ENCODE data around the gene H2AZ1.
"Not testable (repeated sequence)": the region's sequence is repeated elsewhere in the genome, so short reads cannot be mapped to it uniquely, and the experiment has no call there.

Gene H2AZ1

GRCh38 chr4:99949999-99950912 is at the start of gene H2AZ1:
Gene H2AZ1, minus strand, starts transcription at chr4:99950275. Its CDS starts 105 bp downstream, at chr4:99950170.
- peak; percentile 99 for DNase-seq (ENCODE audit: low spot score)

GRCh38 chr4:99998062-99998867 is 48.2 kb upstream of the H2AZ1 start:
- peak; percentile 51 for DNase-seq (ENCODE audit: low spot score)

DNA sequence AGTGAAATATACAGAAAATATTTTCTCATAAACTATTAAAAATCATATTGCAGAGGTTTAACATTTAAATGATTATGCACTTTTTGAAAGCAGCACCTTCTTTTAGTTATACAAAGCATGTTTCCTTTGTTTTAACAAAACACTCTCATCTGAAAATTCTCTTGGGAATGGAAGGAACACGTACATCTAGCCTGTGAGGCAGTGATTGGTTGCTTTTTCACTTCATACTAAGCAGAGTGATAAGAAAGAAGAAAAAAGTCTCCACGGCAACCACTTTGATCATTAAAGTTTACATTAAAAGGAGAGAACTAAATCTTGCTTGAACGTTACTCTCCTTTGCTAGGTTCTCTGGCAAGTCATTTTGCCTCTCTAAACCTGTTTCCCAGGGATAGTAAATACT is 41.7 kb upstream of the H2AZ1 start:
- no peak for DNase-seq (ENCODE audit: low spot score)

GRCh38 chr4:99987681-99988080 is 37.6 kb upstream of the H2AZ1 start:
- no peak for DNase-seq (ENCODE audit: low spot score)

- DNase-seq (ENCODE audit: low spot score): no peak
Measured at GRCh38 chr4:99986792-99987191, 36.7 kb upstream of the H2AZ1 start.

DNA sequence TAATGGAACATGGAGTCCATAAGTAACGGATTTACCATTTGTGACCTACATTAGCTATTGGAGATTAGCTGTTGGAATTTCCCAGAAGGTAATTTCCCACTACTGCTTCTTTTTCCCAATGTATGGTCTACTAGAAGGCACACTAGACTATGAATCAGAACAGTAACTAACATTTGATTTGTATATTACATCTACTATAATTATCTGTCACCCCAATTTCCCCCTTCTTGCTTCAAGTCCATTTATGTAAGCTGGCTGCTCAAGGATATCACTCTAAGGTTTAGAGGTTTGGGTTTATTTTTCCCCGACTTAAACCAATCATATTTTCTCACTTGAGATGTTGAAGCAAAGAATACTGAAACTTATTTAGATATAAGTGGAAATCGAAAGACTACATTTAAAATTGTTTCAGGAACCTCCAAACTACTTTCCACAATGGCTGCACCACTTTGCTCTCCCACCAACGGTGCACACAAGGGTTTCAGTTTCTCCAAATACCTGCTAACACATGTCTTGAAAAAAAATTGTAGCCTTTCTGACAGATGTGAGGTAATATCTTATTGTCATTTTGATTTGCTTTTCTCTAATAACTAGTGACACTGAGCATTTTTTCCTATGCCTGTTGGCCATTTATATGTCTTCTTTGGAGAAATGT is 33.3 kb upstream of the H2AZ1 start:
- no peak for DNase-seq (ENCODE audit: low spot score)

GRCh38 chr4:99979872-99980271 is 29.8 kb upstream of the H2AZ1 start:
- no peak for DNase-seq (ENCODE audit: low spot score)

GRCh38 chr4:99971453-99972111 is 21.5 kb upstream of the H2AZ1 start:
- DNase-seq (ENCODE audit: low spot score): no peak

GRCh38 chr4:99968330-99968729 is 18.3 kb upstream of the H2AZ1 start:
- no peak for DNase-seq (ENCODE audit: low spot score)

DNA sequence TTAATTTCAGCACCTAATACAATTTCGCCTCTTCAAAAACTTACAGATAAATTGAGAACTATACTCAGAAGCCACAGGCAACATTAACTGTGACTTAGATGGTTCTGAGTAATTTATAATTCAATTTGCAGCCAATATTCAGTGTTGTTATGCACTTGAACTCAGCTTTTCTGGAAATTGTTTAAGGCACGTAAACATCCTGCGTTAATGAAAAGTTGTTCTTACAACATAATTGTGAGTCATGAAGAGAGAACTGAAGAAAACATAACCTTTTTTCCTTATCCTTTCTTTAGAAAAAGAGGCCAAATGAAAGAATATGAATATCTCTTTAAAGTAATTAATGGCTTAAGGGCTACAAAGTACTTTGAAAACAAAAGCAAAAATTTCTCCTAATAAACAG is 16.6 kb upstream of the H2AZ1 start:
- no peak for DNase-seq (ENCODE audit: low spot score)

DNA sequence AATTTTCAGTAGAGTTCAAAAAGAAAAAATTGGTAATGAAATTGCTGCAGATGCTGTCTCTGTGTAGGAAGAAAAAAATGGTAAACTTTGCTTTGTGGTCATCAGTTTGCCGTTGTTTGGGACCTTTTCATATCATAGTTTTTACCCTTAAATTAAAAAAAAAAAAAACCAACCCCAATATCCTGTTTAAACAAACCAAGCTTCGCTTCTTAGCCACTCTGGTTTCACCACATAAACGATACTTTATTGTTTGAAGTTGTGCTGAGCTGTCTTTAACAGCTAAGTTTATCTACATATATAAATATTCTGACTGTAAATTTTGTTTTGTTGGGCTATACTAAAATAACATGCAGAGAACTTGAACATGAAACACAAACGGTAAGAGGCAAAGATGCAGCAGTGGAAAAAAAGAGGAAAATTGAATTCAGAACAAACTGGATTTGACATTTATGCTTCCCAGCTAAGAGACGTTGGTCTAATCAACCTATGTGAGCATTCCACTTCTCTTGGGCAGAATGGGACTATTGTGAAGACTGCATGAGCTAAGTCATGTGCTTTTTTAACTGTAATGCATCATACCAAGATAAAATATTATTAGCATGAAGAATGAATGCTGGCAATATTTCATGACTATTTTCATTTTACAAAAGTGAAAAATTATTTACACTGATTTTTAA is 15.7 kb upstream of the H2AZ1 start:
- no peak for DNase-seq (ENCODE audit: low spot score)

DNA sequence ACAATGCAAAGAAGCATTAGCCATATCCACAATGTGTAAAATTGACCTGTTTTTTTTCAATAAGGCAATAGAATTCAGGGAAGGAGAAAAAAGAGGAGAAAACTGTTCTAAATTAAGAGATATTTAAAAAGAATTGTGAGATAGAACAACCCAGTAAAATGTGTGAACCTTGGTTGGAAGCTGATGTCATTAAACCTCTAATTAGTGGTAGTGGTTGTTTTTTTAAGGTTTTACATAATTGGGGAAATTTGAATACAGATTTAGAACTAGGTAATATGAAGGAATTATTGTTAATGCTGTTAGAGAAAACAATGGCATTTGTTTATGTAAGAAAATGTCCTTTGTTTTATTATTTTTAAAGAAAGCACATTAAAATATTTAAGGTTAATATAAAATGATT is 15.1 kb upstream of the H2AZ1 start:
- no peak for DNase-seq (ENCODE audit: low spot score)

DNA sequence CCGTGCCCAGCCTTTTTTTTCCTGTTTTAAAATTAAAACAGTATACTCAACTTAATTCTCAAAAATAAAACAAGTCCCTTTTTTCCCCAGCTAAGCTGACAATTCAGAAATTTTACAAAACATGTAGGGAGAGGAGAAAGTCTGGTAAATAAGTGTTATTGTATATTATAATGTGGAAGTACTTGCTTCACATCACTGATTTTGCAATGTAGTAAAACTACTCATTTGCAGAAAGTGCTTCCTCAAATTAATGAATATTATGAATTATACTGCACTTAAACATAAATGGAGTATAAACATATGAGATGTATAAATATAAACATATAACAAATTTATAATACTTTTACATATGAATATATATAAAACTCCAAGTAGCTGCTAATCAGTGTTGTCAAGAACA is 11.6 kb upstream of the H2AZ1 start:
- no peak for DNase-seq (ENCODE audit: low spot score)

GRCh38 chr4:99960648-99961047 is 10.6 kb upstream of the H2AZ1 start:
- no peak for DNase-seq (ENCODE audit: low spot score)

DNA sequence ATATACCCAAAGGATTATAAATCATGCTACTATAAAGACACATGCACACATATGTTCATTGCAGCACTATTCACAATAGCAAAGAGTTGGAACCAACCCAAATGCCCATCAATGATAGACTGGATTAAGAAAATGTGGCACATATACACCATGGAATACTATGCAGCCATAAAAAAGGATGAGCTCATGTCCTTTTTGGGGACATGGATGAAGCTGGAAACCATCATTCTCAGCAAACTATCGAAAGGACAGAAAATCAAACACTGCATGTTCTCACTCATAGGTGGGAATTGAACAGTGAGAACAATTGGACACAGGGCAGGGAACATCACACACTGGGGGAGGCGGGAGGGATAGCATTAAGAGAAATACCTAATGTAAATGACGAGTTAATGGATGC is 8.1 kb upstream of the H2AZ1 start:
- DNase-seq (ENCODE audit: low spot score): not testable (repeated sequence)

DNA sequence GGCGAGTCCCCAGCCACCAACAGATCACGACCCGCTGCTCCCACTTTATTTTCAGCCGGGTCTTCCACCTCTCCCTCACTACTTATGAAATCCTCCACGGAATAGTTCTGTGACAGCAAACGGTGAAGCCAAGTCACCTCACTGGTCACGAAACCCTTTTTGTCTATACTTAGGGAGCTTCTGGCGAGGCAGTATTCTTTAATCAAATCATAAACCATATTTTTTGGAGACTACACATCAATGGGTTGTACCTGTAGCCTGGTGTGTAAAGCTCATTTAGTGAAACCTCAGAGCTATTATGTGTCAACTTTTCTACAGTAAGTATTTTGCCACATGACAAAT is 809 bp upstream of the H2AZ1 start:
- DNase-seq (ENCODE audit: low spot score): no peak

DNA sequence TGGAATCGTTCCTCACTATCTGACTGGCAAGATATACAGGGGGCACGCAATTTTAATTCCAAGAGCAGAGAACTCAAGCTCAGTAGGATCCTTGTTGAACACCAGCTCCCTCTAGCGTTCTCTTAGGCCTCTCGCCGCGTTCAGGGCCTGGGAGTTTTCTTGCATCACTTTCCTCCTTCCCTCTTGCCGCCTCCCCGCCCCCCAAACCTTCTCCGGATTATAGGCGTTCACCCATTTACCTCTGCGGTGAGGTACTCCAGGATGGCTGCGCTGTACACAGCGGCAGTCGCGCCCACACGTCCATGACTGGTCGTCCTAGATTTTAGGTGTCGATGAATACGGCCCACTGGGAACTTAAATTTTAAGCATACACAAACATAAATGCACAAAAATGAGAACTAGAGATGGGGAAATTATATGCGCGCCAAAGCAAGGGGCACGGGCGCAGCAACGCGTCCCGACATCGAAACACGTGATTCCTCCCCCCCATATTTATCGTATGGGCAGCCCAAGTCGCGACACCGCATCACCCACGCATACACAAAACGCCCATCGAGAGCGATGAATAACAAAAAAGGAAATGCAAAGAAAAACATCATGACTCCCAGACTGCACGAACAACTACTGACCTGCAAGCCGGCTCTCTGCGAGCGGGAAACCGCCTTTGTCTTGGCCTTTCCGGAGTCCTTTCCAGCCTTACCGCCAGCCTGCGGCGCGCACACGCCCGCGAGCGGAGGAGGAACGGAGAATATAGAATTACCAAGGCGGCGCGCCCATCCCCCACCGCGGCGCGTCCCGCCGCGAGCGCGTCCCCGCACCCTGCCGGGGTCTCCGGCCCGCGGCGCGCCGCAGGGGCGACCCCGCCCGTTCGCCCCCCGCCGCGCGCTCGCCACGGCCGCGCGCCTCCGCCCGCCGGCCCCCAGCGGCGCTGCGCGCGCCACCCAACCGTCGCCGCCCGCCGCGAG is 759 bp downstream of the H2AZ1 start:
- DNase-seq (ENCODE audit: low spot score): peak; percentile 96

DNA sequence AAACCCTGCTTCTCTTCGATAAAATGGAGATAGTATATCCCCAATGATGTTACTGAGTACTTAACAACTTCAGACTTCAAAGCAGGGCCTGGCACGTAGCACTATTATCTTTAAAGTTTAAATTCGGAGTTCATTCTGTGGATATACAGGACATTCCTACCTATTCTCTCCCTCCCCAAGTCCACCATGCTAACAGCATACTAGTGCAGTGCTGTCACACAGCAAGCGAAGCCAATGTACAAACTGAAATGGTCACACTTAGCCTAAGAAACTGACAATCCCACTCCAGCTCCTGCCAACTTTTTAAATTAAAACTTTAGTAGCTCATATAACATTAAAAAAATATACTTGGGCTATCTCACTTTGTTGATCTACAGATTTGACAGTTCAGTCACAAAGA is 2.5 kb downstream of the H2AZ1 start:
- DNase-seq (ENCODE audit: low spot score): no peak

GRCh38 chr4:99947190-99947578 is 2.9 kb downstream of the H2AZ1 start:
- peak; percentile 85 for DNase-seq (ENCODE audit: low spot score)
